M059J (cell line): Measurements from ENCODE around the gene VIL1. TPM values are rescaled to one million over a fixed set of nuclear protein-coding genes. Genes with fewer than 3 reads are reported as not detected.
A peak's percentile ranks its signal among the peaks of the same experiment; 100 is the strongest.

Experiments
- DNase-seq: peaks from one replicate; pipeline ENCODE4 v3.0.0-alpha.2; 2012; ENCODE audit warnings: low read depth
- total RNA-seq: library from RNA; depleted of rRNA; stranded (reverse); fragments of >200 nt; shearing (Covaris generic); gene quantifications from 2 replicates; pipeline ENCODE4 v1.2.3, GENCODE V29; 2014; rRNA removed

The VIL1 gene
- total RNA-seq = not detected in 2 replicates

DNA sequence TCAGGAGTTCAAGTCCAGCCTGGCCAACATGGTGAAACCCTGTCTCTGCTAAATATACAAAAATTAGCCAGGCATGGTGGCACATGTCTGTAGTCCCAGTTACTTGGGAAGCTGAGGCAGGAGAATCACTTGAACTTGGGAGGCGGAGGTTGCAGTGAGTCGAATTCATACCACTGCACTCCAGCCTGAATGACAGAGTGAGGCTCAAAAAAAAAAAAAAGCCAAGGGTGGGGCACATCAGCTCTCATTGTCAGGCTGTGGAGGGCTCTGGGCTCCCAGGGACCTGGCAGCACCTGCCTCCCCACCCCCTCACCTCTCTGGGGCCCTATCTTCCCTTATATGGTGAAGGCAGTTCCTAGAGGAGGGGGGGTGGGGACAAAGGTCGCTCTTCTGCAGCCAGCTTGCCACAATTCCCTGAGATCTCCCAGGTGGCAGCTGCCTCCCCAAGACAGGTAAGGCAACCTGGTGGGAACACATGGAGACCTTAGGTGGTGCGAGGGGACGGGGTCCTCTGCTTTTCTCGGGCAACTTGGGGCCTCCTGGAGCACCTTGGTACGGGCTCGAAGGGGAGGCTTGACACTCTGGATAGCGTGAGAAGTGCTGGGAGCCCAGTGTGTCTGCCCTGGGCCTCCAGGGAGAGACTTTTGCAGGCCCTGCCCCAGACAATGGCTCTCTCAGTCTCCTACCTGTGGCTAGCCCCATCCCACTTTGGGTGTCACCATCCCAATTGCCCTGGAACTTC is at the start of gene VIL1:
TSS of gene VIL1 (plus strand) at position 407 of the 742 bp plus-strand sequence. CDS start 4,656 bp downstream, outside the sequence.
- no peak for DNase-seq

DNA sequence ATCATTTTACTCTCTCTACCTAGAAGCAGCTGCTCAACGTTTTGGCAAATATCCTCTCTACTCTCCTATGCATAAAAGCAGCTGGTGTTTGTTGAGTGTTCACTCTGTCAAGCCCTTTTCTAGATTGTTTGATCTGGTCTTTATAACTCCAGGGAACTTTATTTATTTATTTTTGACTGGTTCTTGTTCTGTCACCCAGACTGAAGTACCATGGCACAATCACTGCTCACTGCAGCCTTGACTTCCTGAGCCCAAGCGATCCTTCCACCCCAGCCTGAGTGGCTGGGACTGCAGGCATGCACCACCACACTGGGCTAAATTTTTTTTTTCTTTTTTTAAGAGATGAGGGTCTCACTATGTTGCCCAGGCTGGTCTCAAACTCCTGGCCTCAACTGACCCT is 49.6 kb upstream of the VIL1 start:
- DNase-seq = no peak

DNA sequence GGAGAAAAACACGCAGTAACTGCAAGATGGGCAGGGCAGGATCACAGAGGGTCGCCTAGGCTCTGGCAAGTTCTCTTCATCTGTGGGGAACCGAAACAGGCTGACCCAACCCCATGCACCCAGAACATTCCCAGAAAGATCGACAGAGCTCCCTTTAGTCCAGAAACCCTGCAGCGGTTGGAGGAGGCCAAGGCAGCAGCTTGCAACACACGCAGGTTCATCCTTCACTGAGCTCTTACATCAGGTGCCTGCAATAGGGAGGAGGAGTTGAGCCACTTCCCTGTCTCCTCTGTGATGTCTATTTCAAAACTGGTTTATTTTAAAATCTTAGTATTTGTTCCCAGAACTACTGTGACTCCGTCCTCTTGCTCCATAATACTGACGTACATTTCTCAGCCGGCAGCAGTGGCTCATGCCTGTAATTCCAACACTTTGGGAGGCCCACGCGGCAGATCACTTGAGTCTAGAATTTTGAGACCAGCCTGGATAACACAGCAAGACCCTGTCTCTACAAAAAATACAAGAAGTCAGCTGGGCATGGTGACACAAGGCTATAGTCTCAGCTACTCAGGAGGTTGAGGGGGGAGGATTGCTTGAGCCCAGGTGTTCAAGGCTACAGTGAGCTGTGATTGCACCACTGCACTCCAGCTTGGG is 48.4 kb upstream of the VIL1 start:
- no peak for DNase-seq

DNA sequence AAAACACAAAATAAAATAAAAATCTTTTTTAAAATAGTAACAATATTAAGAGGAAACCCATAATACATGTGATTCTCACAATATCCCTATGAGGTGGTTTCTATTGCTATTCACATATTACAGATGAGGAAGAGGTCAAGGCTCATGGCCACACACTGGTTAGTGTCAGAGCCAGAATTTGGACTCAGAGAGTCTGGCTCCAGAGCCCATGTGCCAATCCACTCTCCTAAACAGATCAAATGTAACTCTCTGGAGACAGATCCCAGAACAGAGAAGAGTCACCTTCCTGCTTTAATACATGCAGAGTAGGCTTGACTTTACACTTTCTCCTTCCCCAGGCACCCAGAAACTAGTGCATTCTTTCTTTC is 47.0 kb upstream of the VIL1 start:
- DNase-seq = no peak

DNA sequence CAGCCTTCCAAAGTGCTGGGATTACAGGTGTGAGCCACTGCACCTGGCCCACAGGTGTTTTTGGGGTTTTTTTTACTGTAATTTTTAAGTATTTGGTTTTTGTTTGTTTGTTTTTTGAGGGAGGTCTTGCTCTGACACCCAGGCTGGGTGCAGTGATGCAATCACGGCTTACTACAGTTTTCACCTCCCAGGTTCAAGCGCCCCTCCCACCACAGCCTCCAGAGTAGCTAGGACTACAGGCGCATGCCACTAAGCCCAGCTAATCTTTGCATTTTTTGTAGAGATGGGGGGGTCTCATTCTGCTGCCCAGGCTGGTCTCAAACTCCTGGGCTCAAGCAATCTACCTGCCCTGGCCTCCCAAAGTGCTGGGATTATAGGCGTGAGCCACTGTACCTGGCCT is 44.1 kb upstream of the VIL1 start:
- DNase-seq = no peak

DNA sequence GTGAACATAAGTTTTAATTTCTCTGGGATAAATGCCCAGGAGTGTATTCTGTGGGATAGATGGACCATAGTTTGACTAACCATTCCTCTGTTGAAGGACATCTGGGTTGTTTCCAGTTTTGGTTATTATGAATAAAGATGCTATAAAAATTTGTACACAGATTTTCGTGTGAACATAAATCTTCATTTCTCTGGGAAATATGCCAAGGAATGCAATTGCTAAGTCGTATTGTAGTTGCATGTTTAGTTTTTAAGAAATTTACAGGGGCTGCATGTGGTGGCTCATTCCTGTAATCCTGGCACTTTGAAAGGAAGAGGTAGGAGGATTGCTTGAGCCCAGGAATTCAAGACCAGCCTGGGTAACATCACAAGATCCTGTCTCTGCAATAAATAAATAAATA is 43.7 kb upstream of the VIL1 start:
- peak; percentile 56 for DNase-seq

DNA sequence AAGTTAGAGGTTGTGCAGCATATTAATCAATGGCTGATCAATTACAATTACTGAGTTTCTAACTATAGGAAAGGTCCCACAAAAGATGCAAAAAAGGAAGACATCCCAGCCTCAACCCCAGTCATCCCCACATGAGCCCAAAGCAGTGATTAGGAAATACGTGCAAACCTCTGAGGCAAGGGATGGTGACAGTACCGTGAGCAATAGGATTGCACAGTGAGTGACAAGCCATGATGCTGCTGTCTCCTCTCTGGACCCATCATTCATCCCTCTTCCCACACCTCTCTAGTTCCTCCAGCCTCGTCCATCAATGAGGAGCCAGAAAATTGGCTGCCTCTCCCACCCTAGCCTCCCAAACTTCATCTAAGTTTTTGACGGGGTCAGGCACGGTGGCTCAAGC is 40.9 kb upstream of the VIL1 start:
- no peak for DNase-seq

DNA sequence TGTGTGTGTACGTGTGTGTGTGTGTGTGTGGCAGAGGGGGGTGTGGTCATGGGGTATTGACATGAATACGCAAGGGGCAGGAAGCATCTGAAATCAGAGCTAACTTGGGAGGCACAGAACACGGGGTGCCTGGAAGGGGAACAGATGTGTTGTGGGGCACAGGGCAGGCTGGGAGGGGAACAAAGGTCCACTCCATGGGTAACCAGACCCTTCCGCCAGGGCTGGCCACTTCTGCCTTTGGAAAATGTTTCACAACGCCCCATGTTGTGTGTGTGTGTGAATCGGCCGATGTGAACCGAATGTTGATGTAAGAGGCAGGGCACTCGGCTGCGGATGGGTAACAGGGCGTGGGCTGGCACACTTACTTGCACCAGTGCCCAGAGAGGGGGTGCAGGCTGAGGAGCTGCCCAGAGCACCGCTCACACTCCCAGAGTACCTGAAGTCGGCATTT is 37.0 kb upstream of the VIL1 start, which contains the start of gene SLC11A1:
TSS of gene SLC11A1 (plus strand) at position 358 of the 451 bp plus-strand sequence. CDS start 96 bp downstream, outside the sequence.
- no peak for DNase-seq

DNA sequence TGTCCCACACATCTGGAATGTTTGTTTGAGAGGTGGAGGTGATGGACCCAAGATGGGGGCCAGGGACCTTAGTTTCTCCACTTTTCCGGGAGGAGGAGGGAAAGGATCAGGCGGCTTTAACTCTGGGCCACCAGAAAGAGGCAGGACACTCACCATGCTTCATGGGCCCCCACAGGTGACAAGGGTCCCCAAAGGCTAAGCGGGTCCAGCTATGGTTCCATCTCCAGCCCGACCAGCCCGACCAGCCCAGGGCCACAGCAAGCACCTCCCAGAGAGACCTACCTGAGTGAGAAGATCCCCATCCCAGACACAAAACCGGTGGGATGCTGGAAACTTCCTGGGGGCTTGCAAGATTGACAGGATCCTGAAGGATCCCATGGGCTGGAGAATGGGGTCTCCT is 36.1 kb upstream of the VIL1 start:
- DNase-seq = no peak

DNA sequence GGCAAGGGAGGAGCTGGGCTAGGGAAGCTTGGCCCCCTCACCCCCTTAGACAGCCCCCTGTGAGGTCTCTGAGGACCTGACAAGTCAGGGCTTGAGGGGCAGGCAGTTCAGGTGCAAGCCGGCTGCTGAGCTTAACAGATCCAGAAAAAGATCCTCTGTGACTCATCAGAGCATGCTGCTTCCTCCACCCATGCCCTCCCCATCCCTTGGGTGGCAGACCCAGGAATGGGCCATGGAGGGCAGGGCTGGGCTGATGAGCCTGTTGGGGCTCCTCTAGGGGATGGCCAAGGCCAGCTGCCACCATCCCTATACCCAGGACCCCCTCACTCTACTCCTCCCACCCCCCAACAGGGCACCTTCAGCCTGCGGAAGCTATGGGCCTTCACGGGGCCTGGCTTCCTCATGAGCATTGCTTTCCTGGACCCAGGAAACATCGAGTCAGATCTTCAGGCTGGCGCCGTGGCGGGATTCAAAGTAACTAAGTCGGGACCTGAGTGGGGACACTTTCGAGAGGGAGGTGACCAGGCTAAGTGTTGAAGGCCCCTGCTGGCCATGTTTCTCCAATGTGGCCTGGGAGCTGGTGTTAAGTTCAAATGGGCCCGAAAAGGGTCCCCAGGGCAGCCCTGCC is 34.9 kb upstream of the VIL1 start:
- DNase-seq = no peak

DNA sequence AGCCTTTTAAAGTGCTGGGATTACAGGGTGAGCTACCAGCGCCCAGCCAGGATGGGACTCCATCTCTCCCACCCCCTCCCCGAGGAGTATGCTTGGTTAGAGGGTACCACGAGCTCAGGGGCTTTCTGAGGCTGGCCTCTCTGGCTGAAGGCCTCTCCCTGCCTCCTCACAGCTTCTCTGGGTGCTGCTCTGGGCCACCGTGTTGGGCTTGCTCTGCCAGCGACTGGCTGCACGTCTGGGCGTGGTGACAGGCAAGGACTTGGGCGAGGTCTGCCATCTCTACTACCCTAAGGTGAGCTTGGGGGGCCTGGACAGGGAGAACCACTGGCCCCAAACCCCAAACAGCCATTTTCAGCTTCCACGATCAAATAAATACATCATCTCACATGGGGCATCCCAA is 33.9 kb upstream of the VIL1 start:
- no peak for DNase-seq

DNA sequence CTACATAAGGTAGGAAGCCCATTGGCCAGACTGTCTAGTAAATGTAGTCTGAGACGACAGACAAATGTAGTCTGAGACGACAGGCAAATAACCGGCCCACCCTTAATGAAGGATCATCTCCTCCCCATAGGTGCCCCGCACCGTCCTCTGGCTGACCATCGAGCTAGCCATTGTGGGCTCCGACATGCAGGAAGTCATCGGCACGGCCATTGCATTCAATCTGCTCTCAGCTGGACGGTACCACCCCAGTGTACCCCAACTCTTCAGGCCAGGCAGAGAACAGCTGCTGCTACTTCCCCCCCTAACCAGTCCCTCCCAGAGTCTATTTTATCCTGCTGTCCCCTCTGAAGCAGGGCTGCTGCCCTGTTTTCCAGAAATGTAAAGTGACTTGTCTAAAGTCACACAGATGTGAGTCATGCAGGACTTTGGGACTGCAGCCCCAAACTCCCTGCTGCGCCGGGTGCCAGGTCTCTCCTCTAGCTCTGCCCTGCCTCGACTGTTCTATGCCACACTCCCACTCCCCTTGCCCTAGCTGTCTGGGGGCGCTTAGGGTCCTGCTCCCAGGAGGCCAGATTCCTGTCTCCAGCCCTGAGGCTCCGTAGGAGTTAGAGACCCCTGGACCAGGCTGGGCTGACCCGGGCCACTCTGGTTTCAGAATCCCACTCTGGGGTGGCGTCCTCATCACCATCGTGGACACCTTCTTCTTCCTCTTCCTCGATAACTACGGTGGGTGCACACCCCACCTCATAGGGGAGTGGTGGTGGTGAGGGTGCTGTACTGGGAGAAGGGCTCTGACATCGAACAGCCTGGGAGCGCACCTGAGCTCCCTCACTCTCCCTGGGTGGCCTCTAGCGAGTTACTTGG is 32.2 kb upstream of the VIL1 start:
- DNase-seq = no peak

DNA sequence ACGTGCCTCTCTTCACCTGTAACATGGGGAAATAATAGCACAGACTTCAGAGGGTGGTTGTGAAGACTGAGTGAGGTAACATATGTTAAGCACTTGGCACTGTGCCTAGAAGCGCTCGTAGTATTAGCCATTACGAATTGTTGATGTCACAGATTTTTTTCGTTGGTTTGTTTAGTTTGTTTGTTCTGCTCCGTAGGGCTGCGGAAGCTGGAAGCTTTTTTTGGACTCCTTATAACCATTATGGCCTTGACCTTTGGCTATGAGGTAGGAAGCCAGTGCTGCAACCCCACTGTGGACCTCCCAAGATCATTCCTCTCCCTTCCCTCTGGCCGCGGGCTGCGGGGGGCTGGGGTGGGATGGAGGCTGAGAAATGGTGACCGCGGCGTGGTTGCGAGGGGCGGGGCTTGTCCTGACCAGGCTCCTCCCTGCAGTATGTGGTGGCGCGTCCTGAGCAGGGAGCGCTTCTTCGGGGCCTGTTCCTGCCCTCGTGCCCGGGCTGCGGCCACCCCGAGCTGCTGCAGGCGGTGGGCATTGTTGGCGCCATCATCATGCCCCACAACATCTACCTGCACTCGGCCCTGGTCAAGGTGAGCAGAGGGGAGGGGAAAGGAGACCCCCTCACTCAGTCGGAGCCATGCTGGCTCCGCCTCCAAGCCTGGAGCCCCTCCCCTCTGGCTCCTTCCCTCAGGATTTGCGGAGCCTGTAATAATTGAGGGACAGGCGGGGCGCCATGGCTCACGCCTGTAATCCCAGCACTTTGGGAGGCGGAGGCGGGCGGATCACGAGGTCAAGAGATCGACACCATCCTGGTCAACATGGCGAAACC is 31.3 kb upstream of the VIL1 start:
- no peak for DNase-seq

DNA sequence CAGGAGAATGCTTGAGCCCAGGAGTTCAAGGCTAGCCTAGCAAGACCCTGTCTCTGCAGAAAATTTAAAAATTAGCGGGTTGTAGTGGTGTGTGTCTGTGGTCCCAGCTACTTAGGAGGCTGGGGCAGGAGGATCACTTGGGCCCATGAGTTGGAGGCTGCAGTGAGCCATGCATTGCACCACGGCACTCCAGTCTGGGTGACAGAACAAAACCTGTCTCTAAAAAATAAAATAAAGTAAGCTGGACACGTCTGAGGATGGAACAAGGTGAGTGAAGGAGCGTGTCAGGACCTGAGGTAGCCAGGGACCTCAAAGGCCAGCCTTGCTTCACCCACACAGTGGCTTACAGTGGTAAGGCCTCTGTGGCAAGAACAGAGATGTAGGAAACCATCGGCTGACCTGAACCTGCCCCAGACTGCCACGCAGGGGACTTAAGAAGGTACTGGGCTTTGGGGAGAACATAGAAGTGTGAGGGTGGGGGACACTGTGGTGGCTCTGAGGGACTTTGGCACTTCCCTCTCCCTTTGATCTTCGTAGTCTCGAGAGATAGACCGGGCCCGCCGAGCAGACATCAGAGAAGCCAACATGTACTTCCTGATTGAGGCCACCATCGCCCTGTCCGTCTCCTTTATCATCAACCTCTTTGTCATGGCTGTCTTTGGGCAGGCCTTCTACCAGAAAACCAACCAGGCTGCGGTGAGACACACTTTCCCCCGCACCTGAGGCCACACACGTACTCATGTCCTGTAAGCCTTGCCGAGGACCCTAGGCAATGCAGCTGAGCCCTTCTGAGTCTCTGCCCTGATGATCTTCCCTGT is 29.4 kb upstream of the VIL1 start:
- no peak for DNase-seq

DNA sequence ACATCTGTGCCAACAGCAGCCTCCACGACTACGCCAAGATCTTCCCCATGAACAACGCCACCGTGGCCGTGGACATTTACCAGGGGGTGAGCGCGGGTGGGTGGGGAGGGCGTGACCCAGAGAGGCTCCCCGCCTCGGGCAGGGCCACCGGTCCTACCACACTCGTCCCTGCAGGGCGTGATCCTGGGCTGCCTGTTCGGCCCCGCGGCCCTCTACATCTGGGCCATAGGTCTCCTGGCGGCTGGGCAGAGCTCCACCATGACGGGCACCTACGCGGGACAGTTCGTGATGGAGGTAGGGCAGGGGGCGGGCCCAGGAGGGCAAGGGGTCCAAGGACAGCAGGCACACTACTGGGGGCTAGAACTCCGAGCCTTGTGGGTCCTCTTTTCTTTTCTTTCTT is 27.7 kb upstream of the VIL1 start:
- DNase-seq = no peak

DNA sequence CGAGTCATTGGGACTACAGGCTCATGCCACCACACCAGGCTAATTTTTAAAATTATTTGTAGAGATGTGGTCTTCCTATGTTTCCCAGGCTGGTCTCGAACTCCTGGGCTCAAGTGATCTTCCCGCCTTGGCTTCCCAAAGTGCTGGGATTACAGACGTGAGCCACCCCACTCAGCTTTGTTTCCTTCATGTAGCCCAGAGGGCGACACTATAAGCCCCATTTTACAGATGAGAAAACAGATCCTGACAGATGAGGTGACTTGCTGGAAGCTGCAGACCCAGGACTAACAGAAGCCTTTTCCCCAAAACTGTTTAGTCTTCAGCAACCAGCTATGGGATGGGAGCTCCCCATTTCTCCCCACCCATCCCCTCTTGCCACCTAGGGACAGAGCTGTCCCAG is 26.5 kb upstream of the VIL1 start:
- no peak for DNase-seq

DNA sequence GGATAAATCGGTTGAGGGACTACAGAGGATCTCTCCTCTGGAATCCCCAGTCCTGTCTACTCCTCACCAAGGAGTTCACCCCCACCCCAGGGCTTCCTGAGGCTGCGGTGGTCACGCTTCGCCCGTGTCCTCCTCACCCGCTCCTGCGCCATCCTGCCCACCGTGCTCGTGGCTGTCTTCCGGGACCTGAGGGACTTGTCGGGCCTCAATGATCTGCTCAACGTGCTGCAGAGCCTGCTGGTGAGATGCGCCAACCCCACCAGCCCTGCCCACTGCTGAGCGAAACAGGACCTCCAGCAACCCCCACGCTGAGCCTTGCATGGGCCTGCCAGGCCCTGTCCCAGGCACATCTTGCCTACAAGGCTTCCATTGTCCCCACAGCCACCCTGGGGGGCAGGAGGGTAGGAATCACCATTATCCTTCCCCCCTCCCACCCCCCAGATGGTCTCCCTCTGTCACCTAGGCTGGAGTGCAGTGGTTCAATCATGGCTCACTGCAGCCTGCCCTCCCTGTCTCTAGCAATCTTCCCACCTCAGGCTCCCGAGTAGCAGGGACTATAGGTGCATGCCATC is 25.9 kb upstream of the VIL1 start:
- DNase-seq = no peak

DNA sequence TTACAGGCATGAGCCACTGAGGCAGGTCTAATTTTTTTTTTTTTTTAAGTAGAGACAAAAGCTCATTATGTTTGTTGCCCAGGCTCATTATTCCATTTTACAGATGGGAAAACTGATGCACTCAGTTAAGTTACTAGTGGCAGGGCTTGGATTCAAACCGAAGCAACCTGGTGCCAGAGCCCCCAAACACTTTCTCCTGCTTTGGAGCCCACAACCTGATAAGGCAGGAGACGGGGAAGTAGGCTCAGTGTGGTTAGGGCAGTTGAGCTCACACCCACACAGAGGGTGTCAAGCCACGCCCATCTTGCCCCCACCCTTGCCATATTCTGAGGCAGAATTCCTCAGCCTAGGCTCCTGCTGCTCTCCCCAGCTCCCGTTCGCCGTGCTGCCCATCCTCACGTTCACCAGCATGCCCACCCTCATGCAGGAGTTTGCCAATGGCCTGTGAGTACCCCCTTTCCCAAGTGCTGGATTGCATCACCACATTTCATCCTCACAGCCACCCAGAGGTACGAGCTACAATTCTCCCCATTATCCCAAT is 25.1 kb upstream of the VIL1 start:
- no peak for DNase-seq

DNA sequence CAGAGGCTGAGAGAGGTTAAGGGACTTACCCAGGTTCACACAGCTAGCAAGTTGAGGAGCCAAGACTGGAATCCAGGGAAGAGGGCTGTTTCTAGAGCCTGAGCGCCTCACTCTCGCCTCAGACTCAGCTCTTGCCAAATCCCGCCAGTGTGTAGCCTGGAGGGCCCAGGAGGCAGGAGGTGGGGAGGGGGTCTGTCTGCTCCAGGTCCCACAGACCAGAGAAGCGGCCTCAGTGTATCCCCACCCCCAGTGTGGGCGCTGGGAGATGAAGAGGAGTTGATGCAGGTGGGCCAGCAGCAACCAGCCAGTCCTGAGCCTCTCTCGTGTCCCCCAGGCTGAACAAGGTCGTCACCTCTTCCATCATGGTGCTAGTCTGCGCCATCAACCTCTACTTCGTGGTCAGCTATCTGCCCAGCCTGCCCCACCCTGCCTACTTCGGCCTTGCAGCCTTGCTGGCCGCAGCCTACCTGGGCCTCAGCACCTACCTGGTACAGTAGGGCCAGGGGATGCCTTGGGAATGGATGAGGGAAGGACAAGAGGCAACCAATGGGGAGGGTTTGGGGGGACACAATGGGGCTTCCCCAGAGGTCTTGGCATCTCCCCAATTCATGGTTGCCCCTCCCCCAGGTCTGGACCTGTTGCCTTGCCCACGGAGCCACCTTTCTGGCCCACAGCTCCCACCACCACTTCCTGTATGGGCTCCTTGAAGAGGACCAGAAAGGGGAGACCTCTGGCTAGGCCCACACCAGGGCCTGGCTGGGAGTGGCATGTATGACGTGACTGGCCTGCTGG is 24.4 kb upstream of the VIL1 start:
- no peak for DNase-seq
